Fibroblast of villous mesenchyme (primary cell): Measurements from ENCODE around the gene MSN. TPM values are rescaled to one million over a fixed set of nuclear protein-coding genes. Genes with fewer than 3 reads are reported as not detected.
"Not testable (repeated sequence)": the region's sequence is repeated elsewhere in the genome, so short reads cannot be mapped to it uniquely, and the experiment has no call there.

ENCODE experiments used
- DNase-seq: peaks from one replicate; pipeline ENCODE4 v3.0.0-alpha.2; 2010; ENCODE audit warnings: low read depth
- H3K4me3 ChIP-seq: 2 replicates; pipeline ENCODE4 v1.5.1; 2011; ENCODE audit warnings: low read depth, mild to moderate bottlenecking, low read length
- CTCF ChIP-seq: IDR thresholded peaks from 2 replicates; pipeline ENCODE4 v1.5.1; 2012; ENCODE audit warnings: low read depth, mild to moderate bottlenecking, low read length; ENCODE audit not compliant: insufficient read depth
- total RNA-seq: library from RNA; depleted of rRNA; stranded (reverse); fragments of >200 nt; gene quantifications from 2 replicates; pipeline ENCODE4 v1.2.3, GENCODE V29; 2012

Gene MSN
- total RNA-seq, 1 donor: 305 TPM

GRCh38 chrX:65757943-65758342 is 90.5 kb downstream of the MSN start:
- no peak for TF ChIP-seq CTCF
- no peak overlapping the region for H3K4me3 ChIP-seq
- no peak for DNase-seq

GRCh38 chrX:65758505-65758904 is 91.1 kb downstream of the MSN start:
- DNase-seq: no peak
- TF ChIP-seq CTCF: no peak
- H3K4me3 ChIP-seq: no peak overlapping the region

- not testable (repeated sequence) for H3K4me3 ChIP-seq, DNase-seq
Measured at GRCh38 chrX:65759525-65759924, 92.1 kb downstream of the MSN start.

GRCh38 chrX:65769564-65770292 is 102.3 kb downstream of the MSN start:
- DNase-seq: no peak
- TF ChIP-seq CTCF: no peak
- H3K4me3 ChIP-seq: no peak overlapping the region

- no peak for DNase-seq
- no peak overlapping the region for H3K4me3 ChIP-seq
- no peak for TF ChIP-seq CTCF
Measured at GRCh38 chrX:65772842-65773241, 105.4 kb downstream of the MSN start.

- no peak for DNase-seq
- H3K4me3 ChIP-seq: no peak overlapping the region
- no peak for TF ChIP-seq CTCF
Measured at GRCh38 chrX:65781845-65782244, 114.4 kb downstream of the MSN start.

- TF ChIP-seq CTCF: no peak
- no peak overlapping the region for H3K4me3 ChIP-seq
- DNase-seq: no peak
Measured at GRCh38 chrX:65783746-65784145, 116.3 kb downstream of the MSN start.

Other genes starting within 250 kb of the MSN start
- 15.5 and 16.4 TPM in 2 replicates for gene LAS1L, start 132.9 kb upstream of the MSN start, total RNA-seq